ENCODE measurements around the gene CNN2. TPM values are rescaled to one million over a fixed set of nuclear protein-coding genes. Genes with fewer than 3 reads are reported as not detected.
A peak's percentile ranks its signal among the peaks of the same experiment; 100 is the strongest.

CNN2 gene
- total and polyA plus RNA-seq, 9 of the 15 experiments (the other 6 are each of a cell fraction or from before 2014, with no cell fraction given): 12.1 to 174 (median 52.7) TPM

DNA sequence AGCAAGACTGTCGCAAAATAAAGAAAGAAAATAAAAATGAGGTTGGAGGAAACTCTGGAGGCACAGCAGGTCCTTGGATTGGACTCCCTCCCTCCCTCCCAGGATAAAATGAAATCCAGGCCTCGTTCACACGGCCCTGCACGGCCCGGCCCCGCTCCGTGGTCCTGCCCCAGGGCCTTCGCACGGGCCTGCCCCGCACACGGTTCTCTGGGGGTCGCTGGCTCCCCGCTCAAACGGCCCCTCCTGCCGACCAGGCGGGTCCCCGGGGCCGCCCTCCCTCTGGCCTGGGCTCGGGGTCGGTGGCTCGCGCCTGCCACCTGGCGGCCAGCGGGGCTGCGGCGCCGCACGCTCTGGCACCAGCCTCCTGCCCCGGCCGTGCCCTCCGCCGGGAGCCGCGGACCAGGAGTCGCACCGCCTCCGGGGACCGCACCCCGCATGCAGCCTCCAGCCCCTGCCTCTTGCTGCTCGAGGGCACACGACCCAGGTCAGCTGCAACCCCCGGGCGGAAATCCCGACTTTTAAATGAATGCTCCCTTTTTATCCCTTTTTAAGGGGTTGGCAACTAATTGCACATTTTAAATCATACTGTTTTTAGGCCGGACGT is 43.7 kb upstream of the CNN2 start (continued):
- no peak for TF ChIP-seq DMBX1 (CRISPR knock-in tag; IDR thresholded peaks at IDR 0.05; ENCODE audit: borderline replicate concordance)
- TF ChIP-seq ZNF583 (CRISPR knock-in tag; IDR thresholded peaks at IDR 0.05): 0 out of 2 replicates have a peak, but pooled peaks have one; percentile 43
- no peak for TF ChIP-seq ZNF778 (CRISPR knock-in tag; IDR thresholded peaks at IDR 0.05)
- TF ChIP-seq, protein P1, sequence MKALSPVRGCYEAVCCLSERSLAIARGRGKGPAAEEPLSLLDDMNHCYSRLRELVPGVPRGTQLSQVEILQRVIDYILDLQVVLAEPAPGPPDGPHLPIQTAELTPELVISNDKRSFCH (CRISPR knock-in tag; IDR thresholded peaks at IDR 0.05): no peak
- TF ChIP-seq, protein P1 (tag; IDR thresholded peaks at IDR 0.05): peak; percentile 62
- TF ChIP-seq, protein P2, sequence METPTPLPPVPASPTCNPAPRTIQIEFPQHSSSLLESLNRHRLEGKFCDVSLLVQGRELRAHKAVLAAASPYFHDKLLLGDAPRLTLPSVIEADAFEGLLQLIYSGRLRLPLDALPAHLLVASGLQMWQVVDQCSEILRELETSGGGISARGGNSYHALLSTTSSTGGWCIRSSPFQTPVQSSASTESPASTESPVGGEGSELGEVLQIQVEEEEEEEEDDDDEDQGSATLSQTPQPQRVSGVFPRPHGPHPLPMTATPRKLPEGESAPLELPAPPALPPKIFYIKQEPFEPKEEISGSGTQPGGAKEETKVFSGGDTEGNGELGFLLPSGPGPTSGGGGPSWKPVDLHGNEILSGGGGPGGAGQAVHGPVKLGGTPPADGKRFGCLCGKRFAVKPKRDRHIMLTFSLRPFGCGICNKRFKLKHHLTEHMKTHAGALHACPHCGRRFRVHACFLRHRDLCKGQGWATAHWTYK (CRISPR knock-in tag; IDR thresholded peaks at IDR 0.05): peak; percentile 68; the same call in 1 of the 2 replicates
- TF ChIP-seq MEF2A (IDR thresholded peaks at IDR 0.05; ENCODE audit: control insufficient read depth, low read depth, low read length): no peak
- TF ChIP-seq ZKSCAN8 (CRISPR knock-in tag; IDR thresholded peaks at IDR 0.05): no peak
- TF ChIP-seq HCFC1 (IDR thresholded peaks at IDR 0.05; ENCODE audit: low read depth, low read length): no peak
- TF ChIP-seq, protein P3, sequence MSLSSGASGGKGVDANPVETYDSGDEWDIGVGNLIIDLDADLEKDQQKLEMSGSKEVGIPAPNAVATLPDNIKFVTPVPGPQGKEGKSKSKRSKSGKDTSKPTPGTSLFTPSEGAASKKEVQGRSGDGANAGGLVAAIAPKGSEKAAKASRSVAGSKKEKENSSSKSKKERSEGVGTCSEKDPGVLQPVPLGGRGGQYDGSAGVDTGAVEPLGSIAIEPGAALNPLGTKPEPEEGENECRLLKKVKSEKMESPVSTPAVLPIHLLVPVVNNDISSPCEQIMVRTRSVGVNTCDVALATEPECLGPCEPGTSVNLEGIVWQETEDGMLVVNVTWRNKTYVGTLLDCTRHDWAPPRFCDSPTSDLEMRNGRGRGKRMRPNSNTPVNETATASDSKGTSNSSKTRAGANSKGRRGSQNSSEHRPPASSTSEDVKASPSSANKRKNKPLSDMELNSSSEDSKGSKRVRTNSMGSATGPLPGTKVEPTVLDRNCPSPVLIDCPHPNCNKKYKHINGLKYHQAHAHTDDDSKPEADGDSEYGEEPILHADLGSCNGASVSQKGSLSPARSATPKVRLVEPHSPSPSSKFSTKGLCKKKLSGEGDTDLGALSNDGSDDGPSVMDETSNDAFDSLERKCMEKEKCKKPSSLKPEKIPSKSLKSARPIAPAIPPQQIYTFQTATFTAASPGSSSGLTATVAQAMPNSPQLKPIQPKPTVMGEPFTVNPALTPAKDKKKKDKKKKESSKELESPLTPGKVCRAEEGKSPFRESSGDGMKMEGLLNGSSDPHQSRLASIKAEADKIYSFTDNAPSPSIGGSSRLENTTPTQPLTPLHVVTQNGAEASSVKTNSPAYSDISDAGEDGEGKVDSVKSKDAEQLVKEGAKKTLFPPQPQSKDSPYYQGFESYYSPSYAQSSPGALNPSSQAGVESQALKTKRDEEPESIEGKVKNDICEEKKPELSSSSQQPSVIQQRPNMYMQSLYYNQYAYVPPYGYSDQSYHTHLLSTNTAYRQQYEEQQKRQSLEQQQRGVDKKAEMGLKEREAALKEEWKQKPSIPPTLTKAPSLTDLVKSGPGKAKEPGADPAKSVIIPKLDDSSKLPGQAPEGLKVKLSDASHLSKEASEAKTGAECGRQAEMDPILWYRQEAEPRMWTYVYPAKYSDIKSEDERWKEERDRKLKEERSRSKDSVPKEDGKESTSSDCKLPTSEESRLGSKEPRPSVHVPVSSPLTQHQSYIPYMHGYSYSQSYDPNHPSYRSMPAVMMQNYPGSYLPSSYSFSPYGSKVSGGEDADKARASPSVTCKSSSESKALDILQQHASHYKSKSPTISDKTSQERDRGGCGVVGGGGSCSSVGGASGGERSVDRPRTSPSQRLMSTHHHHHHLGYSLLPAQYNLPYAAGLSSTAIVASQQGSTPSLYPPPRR (CRISPR knock-in tag; IDR thresholded peaks at IDR 0.05; ENCODE audit: borderline replicate concordance): peak; percentile 84; the same call in 1 of the 2 replicates
- no peak for TF ChIP-seq MTA2 (IDR thresholded peaks at IDR 0.05; ENCODE audit: low read depth)
- no peak for TF ChIP-seq SAFB (IDR thresholded peaks at IDR 0.05; ENCODE audit: borderline replicate concordance, low read depth, low read length)
- TF ChIP-seq RBM17 (IDR thresholded peaks at IDR 0.05; ENCODE audit: borderline replicate concordance, low read depth, low read length): no peak
- TF ChIP-seq JUND (IDR thresholded peaks at IDR 0.05; ENCODE audit: borderline replicate concordance, low read depth, low read length): no peak
- TF ChIP-seq JUND (tag; IDR thresholded peaks at IDR 0.05; ENCODE audit: borderline replicate concordance, low read depth, low read length): no peak; the same call in 2 of the 3 replicates
- TF ChIP-seq ZNF212 (CRISPR knock-in tag; IDR thresholded peaks at IDR 0.05): no peak
- TF ChIP-seq, protein P4, sequence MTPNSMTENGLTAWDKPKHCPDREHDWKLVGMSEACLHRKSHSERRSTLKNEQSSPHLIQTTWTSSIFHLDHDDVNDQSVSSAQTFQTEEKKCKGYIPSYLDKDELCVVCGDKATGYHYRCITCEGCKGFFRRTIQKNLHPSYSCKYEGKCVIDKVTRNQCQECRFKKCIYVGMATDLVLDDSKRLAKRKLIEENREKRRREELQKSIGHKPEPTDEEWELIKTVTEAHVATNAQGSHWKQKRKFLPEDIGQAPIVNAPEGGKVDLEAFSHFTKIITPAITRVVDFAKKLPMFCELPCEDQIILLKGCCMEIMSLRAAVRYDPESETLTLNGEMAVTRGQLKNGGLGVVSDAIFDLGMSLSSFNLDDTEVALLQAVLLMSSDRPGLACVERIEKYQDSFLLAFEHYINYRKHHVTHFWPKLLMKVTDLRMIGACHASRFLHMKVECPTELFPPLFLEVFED (CRISPR knock-in tag; conservative IDR thresholded peaks at IDR 0.05): no peak
- TF ChIP-seq, protein P5, sequence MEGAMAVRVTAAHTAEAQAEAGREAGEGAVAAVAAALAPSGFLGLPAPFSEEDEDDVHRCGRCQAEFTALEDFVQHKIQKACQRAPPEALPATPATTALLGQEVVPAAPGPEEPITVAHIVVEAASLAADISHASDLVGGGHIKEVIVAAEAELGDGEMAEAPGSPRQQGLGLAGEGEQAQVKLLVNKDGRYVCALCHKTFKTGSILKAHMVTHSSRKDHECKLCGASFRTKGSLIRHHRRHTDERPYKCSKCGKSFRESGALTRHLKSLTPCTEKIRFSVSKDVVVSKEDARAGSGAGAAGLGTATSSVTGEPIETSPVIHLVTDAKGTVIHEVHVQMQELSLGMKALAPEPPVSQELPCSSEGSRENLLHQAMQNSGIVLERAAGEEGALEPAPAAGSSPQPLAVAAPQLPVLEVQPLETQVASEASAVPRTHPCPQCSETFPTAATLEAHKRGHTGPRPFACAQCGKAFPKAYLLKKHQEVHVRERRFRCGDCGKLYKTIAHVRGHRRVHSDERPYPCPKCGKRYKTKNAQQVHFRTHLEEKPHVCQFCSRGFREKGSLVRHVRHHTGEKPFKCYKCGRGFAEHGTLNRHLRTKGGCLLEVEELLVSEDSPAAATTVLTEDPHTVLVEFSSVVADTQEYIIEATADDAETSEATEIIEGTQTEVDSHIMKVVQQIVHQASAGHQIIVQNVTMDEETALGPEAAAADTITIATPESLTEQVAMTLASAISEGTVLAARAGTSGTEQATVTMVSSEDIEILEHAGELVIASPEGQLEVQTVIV (CRISPR knock-in tag; IDR thresholded peaks at IDR 0.05; ENCODE audit: borderline replicate concordance): no peak; the same call in 1 of the 2 replicates
